DND-41 (cell line): ENCODE results near the gene GPR61.

Source experiments
- CTCF ChIP-seq: IDR thresholded peaks from 2 replicates; pipeline ENCODE4 v1.5.1; 2012; ENCODE audit warnings: borderline replicate concordance, low read length, moderate library complexity, mild to moderate bottlenecking; ENCODE audit not compliant: poor library complexity, severe bottlenecking; ENCODE audit errors: extremely low read depth
- EZH2 ChIP-seq: IDR thresholded peaks from 3 replicates; pipeline ENCODE4 v1.6.1; 2012; ENCODE audit warnings: borderline replicate concordance, low read depth, mild to moderate bottlenecking, moderate library complexity, low read length, inconsistent platforms; ENCODE audit not compliant: severe bottlenecking

- TF ChIP-seq CTCF: no peak
- TF ChIP-seq EZH2: no peak
Observed at GRCh38 chr1:109573785-109574184, 34.1 kb downstream of the GPR61 start.
